ENCODE measurements around the gene PBX1. TPM values are rescaled to one million over a fixed set of nuclear protein-coding genes. Genes with fewer than 3 reads are reported as not detected.

The PBX1 gene
- total RNA-seq, 2 donors from 2014 or later = 59.9 to 79.2 TPM

- H3K4me3 ChIP-seq (ENCODE audit: low read length) = no peak overlapping the region
- no peaks in the 10 kb centered on the region for H3K27me3 Mint-ChIP-seq (ENCODE audit: insufficient read depth)
- no peak for TF ChIP-seq CTCF (conservative IDR thresholded peaks at IDR 0.05)
- H3K27ac Mint-ChIP-seq = no peak overlapping the region
- no peak overlapping the region for H3K9ac ChIP-seq (ENCODE audit: extremely low read depth, low read length, poor library complexity, severe bottlenecking)
- H3K36me3 Mint-ChIP-seq (ENCODE audit: low read depth) = no peaks in the 10 kb centered on the region
- no peak overlapping the region for H3K27ac ChIP-seq (ENCODE audit: low read depth, low read length)
- H3K27me3 ChIP-seq (ENCODE audit: control insufficient read depth, insufficient read depth, low read length, poor library complexity, severe bottlenecking) = no peaks in the 10 kb centered on the region
- 94 to 97% methylated on average over 4 to 11 of the region's 11 CpGs for WGBS, 2 experiments (ENCODE audit: insufficient coverage in 1 of 2, insufficient read length in 1 of 2)
- DNase-seq = no peak
- no peak overlapping the region for H3K4me3 Mint-ChIP-seq
- H3K4me1 ChIP-seq (ENCODE audit: control insufficient read depth, insufficient read depth, low read length) = peaks cover under 1% of the 10 kb centered on the region
- peaks cover 5% of the 10 kb centered on the region for H3K4me1 Mint-ChIP-seq
- H3K36me3 ChIP-seq (ENCODE audit: control insufficient read depth, insufficient read depth, low read length) = no peaks in the 10 kb centered on the region
- no peaks in the 10 kb centered on the region for H3K9me3 Mint-ChIP-seq
- H3K9me3 ChIP-seq (ENCODE audit: control insufficient read depth, low read length) = no peaks in the 10 kb centered on the region
These were observed 194.6 kb downstream of the PBX1 start for GRCh38 chr1:164753521-164754077.

GRCh38 chr1:164754088-164754600, 195.2 kb downstream of the PBX1 start:
- Mint-ChIP-seq H3K4me1 (peaks cover 6% of the 10 kb centered on the region), H3K27me3 (ENCODE audit: insufficient read depth) (no peaks in the 10 kb centered on the region), H3K4me3 (no peak overlapping the region), H3K9me3 (no peaks in the 10 kb centered on the region), H3K27ac (no peak overlapping the region), H3K36me3 (ENCODE audit: low read depth) (no peaks in the 10 kb centered on the region)
- no peaks in the 10 kb centered on the region for H3K4me1 ChIP-seq (ENCODE audit: control insufficient read depth, insufficient read depth, low read length)
- no peak overlapping the region for H3K9ac ChIP-seq (ENCODE audit: extremely low read depth, low read length, poor library complexity, severe bottlenecking)
- 93% methylated on average over 3 to 8 of the region's 8 CpGs for WGBS, 2 experiments (ENCODE audit: insufficient coverage in 1 of 2, insufficient read length in 1 of 2)
- no peak overlapping the region for H3K27ac ChIP-seq (ENCODE audit: low read depth, low read length)
- no peak for DNase-seq
- H3K9me3 ChIP-seq (ENCODE audit: control insufficient read depth, low read length) = no peaks in the 10 kb centered on the region
- H3K36me3 ChIP-seq (ENCODE audit: control insufficient read depth, insufficient read depth, low read length) = no peaks in the 10 kb centered on the region
- no peak for TF ChIP-seq CTCF (conservative IDR thresholded peaks at IDR 0.05)
- no peak overlapping the region for H3K4me3 ChIP-seq (ENCODE audit: low read length)
- H3K27me3 ChIP-seq (ENCODE audit: control insufficient read depth, insufficient read depth, low read length, poor library complexity, severe bottlenecking) = no peaks in the 10 kb centered on the region

- no peaks in the 10 kb centered on the region for H3K27me3 Mint-ChIP-seq (ENCODE audit: insufficient read depth)
- H3K36me3 ChIP-seq (ENCODE audit: control insufficient read depth, insufficient read depth, low read length) = no peaks in the 10 kb centered on the region
- H3K36me3 Mint-ChIP-seq (ENCODE audit: low read depth) = no peaks in the 10 kb centered on the region
- H3K4me1 ChIP-seq (ENCODE audit: control insufficient read depth, insufficient read depth, low read length) = no peaks in the 10 kb centered on the region
- peaks cover 7% of the 10 kb centered on the region for H3K4me1 Mint-ChIP-seq
- no peaks in the 10 kb centered on the region for H3K9me3 ChIP-seq (ENCODE audit: control insufficient read depth, low read length)
- H3K9ac ChIP-seq (ENCODE audit: extremely low read depth, low read length, poor library complexity, severe bottlenecking) = no peak overlapping the region
- no peak for DNase-seq
- 90 to 97% methylated on average over 3 to 4 of the region's 4 CpGs for WGBS, 2 experiments (ENCODE audit: insufficient coverage in 1 of 2, insufficient read length in 1 of 2)
- H3K4me3 Mint-ChIP-seq = no peak overlapping the region
- H3K27ac Mint-ChIP-seq = no peak overlapping the region
- no peaks in the 10 kb centered on the region for H3K27me3 ChIP-seq (ENCODE audit: control insufficient read depth, insufficient read depth, low read length, poor library complexity, severe bottlenecking)
- H3K27ac ChIP-seq (ENCODE audit: low read depth, low read length) = no peak overlapping the region
- H3K4me3 ChIP-seq (ENCODE audit: low read length) = no peak overlapping the region
- no peak for TF ChIP-seq CTCF (conservative IDR thresholded peaks at IDR 0.05)
- H3K9me3 Mint-ChIP-seq = no peaks in the 10 kb centered on the region
These were observed 196.7 kb downstream of the PBX1 start for GRCh38 chr1:164755690-164756089.

Measured in endodermal cell (in vitro differentiated cells).